Globus pallidus (tissue), 1 donor: ENCODE data around the gene CLEC2A.
A peak's percentile ranks its signal among the peaks of the same experiment; 100 is the strongest.
"Not testable (repeated sequence)": the region's sequence is repeated elsewhere in the genome, so short reads cannot be mapped to it uniquely, and the experiment has no call there.

Experiments
- DNase-seq: peaks from one replicate; pipeline ENCODE4 v3.0.0-alpha.2; 2015; ENCODE audit warnings: low spot score

CLEC2A gene

GRCh38 chr12:9932270-9932669 lies at the start of gene CLEC2A:
TSS of gene CLEC2A (minus strand) at chr12:9932370. CDS start at chr12:9932329, 41 bp downstream.
- no peak for DNase-seq

- no peak for DNase-seq
Measured at GRCh38 chr12:9980126-9980525, 48.0 kb upstream of the CLEC2A start.

GRCh38 chr12:9977916-9978315 lies 45.7 kb upstream of the CLEC2A start:
- DNase-seq: no peak

GRCh38 chr12:9976626-9977025 lies 44.5 kb upstream of the CLEC2A start:
- not testable (repeated sequence) for DNase-seq

- no peak for DNase-seq
Measured at GRCh38 chr12:9975614-9976013, 43.4 kb upstream of the CLEC2A start.

DNA sequence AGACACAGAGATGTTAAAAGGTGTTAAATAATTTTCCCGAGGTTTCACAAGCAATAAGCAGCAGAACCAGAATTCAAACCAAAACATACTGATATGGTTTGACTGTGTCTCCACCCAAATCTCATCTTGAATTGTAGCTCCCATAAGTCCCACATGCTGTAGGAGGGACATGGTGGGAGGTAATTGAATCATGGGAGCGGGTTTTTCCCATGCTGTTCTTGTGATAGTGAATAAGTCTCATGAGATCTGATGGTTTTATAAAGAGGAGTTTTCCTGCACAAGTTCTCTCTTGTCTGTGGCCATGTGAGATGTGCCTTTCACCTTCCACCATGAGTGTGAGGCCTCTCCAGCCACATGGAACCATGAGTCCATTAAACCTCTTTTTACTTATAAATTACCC lies 42.6 kb upstream of the CLEC2A start:
- DNase-seq: not testable (repeated sequence)

- DNase-seq: no peak
Measured at GRCh38 chr12:9973949-9974348, 41.8 kb upstream of the CLEC2A start.

DNA sequence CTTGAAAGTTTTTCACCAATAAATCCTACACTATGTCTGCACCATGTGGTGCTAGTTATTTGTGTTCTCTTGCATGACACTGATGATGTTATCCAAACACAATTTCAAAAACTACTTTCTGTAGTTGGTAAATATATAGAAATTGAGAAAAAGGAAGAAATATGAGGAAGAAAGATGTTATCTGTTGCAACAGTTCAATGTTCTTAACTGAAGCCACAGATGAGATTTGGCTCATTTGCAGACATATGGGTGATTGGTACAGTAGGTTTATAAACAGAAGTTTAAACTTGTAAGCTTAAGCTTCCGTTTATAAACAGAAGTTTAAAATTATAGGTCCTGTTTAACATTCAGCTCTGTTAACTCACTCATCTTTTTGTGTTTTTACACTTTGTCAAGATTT lies 39.0 kb upstream of the CLEC2A start, which contains the start of gene CLEC12A:
Gene CLEC12A (plus strand): TSS at position 229 of the 400 bp plus-strand sequence. CDS start 188 bp downstream, outside the sequence.
- DNase-seq: no peak

- no peak for DNase-seq
Measured at GRCh38 chr12:9969673-9970072, 37.5 kb upstream of the CLEC2A start.

DNA sequence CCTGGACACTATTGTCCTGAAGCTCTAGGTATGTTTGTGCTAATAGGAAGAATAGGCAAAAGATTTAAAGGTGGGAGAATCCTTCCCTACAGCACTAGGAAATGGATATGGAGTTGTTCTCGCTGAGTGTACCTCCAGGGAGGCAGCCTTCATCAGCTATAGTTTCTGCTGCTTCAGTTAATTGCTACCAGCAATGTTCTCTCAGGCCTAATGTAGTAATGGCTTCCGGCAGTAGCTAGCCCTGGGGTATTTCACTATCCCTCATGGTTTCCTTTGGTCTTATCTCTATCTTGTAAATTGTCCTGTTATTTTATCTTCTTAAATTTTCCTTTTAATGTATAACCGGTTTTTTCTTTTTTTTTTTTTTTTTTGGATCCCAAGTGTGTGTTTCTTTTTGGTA lies 29.7 kb upstream of the CLEC2A start:
- DNase-seq: no peak

GRCh38 chr12:9961106-9961505 lies 28.9 kb upstream of the CLEC2A start:
- no peak for DNase-seq

GRCh38 chr12:9960590-9960989 lies 28.4 kb upstream of the CLEC2A start:
- no peak for DNase-seq

- DNase-seq: no peak
Measured at GRCh38 chr12:9957834-9958233, 25.7 kb upstream of the CLEC2A start.

GRCh38 chr12:9952954-9953729 lies 21.0 kb upstream of the CLEC2A start:
- DNase-seq: not testable (repeated sequence)

GRCh38 chr12:9951026-9951675 lies 19.0 kb upstream of the CLEC2A start:
- no peak for DNase-seq

DNA sequence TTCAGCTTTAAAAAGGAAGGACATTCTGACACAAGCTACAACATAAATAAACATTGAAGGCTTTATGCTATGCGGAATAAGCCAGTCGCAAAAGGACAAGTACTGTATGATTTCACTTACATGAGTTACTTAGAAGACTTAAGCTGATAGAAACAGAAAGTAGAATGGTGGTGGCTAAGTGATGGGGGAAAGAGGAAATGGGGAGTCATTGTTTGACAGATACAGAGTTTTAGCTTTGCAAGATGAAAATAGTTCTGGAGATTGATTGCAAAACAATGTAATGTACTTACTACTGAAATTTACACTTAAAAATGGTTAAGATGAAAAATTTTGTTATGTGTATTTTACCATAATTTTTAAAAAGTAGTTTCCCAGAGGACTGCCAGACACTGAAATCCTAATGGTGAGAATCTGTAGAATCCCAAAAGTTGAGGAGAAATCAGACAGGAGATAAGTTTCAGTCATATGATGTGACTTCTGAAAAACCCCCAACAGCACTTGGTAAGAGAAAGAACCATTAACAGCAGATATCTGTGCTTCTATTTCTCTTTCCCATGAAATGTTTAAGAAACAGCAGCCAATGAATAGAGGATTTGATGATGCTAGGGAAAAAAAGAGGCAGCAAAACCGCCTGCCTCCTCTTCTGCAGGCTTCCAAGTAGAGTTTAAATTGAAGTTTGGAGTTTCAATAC lies 16.6 kb upstream of the CLEC2A start:
- DNase-seq: no peak

- no peak for DNase-seq
Measured at GRCh38 chr12:9947674-9948073, 15.5 kb upstream of the CLEC2A start.

- DNase-seq: no peak
Measured at GRCh38 chr12:9944391-9944790, 12.2 kb upstream of the CLEC2A start.

DNA sequence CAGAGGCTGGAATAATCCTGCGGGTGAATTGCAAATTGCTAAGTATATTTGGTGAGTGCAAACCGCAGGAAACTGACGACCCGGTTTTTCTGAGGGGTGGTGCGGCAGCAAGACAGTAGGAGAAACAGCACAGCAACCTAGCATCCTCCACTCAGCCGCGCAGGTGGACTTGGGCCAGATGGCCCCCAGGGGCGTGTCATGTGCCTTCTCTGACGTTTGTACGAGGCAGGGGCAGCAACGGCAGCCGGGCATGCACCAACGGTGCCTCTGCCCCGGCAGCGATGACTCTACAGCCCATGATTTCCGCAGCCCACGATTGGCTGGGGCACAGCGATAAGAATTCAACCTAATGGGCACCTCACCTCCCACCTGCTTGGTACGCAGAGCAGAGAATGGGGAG lies 11.1 kb upstream of the CLEC2A start:
- DNase-seq: no peak

GRCh38 chr12:9941838-9942237 lies 9.7 kb upstream of the CLEC2A start:
- DNase-seq: no peak

DNA sequence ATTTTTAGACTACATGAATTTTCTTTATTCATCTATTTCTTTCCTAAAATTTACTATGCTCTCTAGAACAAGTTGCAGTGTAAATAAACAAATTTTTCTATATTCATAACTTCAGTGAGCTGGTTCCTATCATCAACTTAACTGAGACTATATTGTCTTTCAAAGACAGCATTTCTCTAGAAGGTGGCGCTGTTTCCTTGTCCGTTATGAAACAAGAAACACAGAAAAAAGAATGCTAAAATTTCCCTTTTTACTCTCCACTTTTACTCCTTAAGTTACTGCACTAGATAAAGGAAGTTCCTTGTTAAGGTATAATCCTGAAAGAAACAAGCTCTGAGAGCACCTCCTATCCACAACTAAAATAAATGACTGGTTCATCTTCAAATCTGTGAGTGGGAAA lies 8.2 kb upstream of the CLEC2A start:
- DNase-seq: peak; percentile 18

DNA sequence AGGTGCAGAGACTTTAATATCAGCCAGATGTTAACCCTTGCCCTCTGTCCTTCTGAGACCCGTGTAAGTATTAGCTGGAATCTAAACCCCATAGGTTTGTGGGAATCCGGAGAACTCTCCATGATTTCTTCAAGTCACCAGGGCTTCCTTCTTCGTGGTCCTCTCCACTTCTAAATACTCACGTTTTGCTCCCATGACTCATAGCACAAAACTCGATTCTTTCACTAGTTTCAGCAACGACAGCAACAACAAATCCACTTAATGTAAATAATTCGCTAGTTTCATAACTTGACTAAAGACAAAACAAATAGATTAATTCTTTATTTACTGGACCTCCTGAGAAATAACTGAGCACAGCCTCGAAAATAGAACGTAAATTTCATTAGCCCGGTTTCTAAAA lies 4.4 kb upstream of the CLEC2A start:
- DNase-seq: no peak

- no peak for DNase-seq
Measured at GRCh38 chr12:9935026-9935425, 2.9 kb upstream of the CLEC2A start.
